NCI-H2196 treated with DMSO at 0.1 percent for 48 hours (cell line): Measurements from ENCODE around the gene EIF3A.
"Not testable (repeated sequence)": the region's sequence is repeated elsewhere in the genome, so short reads cannot be mapped to it uniquely, and the experiment has no call there.

ENCODE experiments used
- DNase-seq: peaks from one replicate; lab custom pipeline; 2025; ENCODE audit not compliant: unreplicated experiment; lab: John Stamatoyannopoulos, UW

The EIF3A gene

GRCh38 chr10:119103241-119103902 lies 22.8 kb upstream of the EIF3A start:
- no peak for DNase-seq

DNA sequence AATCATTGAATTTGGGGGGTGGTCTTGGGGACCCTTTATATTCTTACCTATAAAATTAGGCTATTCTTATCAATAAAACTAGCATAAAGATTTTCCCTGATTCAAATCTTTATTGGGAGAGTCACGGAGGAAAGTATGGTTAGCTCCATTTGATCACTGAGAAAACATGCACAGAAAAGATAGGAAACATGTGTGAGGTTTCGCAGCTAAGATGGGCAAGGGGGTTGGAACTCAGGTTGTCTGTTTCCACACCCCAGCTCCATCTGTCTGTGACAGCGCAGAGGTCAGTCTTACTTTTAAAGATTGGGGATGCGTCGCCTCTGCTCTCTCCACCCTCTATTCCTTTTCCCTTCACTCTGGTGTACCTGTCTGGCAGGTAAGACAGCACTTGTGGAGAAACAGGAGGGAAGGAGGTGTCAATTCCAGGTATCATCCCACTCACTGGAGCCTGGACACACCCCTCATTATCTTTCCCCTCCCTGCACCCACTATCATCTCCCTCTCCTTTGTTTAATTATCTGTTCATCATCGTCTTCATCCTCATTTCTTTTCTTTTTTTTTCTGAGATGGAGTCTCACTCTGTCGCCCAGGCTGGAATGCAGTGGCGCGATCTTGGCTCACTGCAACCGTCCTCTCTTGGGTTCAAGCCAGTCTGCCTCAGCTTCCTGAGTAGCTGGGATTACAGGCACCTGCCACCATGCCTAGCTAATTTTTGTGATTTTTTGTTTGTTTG lies 20.9 kb upstream of the EIF3A start:
- DNase-seq, result no peak

DNA sequence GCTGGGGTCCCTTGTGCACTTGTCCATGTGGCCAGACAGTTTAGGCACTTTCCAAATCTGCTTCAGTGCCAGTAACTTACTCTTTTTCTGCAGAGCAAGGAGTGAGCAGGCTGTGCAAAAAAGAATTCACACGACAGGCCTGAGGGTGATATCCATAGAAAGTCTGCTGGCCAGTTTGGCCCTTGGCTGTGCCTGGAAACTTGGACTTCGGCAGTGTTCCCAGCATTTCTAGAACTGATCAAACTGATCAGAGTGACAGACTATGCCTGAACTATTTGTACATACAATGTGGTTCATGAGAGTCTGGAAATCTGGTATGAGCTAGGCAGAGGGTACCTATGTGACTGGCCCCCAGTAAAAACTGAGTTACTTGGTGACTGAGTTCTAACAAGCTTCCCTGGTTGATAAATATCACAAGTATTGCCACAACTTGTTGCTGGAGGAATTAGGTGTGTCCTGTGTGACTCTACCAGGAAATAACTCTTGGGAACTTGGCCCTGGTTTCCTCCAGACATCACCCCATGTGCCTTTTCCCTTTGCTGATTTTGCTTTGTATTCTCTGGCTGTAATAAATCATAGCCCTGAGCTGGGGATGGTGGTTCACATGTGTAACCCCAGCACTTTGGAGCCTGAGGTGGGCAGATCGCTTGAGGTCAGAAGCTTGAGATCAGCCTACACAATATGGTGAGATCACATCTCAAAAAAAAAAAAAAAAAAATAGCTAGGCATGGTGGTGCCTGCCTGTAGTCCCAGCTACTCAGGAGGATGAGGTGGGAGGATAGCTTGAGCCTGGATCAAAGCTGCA lies 20.0 kb upstream of the EIF3A start:
- DNase-seq, result no peak

GRCh38 chr10:119098576-119098975 lies 18.0 kb upstream of the EIF3A start:
- no peak for DNase-seq

DNA sequence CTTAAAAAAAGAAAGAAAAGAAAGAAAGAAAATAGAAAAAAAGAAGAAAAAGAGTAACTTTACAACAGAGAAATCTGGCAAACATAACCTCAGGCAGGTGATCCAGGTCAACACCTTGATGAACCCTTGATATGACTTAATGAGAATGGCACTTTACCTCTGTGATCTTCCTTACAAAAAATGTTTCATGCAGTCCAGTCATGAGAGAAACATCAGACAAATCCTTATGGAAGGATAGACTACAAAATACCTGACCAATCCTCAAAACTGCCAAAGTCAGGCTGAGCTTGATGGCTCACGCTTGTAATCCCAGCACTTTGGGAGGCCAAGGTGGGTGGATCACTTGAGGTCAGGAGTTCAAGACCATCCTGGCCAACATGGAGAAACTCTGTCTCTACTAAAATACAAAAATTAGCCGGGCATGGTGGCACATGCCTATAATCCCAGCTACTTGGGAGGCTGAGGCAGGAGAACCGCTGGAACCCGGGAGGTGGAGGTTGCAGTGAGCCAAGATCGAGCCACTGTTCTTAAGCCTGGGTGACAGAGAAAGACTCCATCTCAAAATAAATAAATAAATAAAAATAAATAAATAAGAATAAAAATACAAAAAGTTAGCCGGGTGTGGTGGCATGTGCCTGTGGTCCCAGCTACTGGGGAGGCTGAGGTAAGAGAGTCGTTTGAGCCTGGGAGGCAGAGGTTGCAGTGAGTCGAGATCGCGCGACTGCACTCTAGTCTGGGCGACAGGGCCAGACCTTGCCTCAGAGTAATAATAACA lies 16.2 kb upstream of the EIF3A start:
- not testable (repeated sequence) for DNase-seq

GRCh38 chr10:119095640-119096039 lies 15.0 kb upstream of the EIF3A start:
- no peak for DNase-seq

DNA sequence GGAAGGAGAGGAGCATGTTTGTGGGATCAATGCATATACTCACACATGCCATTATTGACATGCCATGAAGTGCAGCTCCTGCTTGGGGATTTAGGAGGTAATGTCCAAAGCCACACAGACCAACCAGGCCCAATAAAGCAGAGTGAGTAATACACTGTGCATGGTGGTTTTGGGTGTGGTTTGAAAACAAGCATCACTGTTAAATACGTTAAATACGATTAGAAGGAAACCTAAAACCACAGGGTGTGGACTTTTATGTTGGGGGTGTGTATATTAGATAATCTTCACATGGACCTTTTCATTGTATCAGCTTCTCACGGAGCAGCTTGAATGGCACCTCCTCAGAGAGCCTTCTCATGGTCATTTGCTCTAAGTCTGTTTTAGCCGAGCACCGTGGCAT lies 10.4 kb upstream of the EIF3A start:
- no peak for DNase-seq

DNA sequence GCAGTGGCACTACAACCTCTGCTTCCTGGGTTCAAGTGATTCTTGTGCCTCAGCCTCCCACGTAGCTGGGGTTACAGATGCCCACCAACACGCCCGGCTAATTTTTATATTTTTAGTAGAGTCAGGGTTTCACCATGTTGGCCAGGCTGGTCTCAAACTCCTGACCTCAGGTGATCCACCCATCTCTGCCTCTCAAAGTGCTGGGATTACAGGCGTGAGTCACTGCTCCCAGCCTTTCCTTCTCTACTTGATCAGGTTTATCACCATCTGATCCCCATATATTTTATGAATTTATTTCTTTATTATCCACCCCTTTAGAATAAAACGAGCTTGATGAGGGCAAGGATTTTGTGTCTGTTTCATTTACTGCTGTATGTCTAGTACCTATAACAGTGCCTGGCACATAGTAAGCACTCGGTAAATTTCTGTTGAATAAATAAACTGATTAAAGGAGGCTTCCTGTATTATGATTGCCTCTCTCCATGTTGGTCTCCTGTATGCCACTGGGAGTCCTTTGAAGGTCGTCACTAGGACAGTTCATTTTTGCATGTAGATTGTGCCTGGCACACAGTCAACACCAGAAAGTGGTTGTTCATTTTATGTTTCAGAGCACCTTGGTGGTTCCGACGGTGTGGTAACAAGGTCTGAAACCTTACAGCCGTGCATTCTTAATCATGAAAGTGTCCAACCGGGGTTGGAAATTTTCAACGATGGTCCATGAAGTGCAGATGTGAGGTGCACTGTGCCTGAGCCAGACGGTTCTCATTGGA lies 9.6 kb upstream of the EIF3A start:
- DNase-seq, result no peak

- no peak for DNase-seq
These were observed 6.8 kb upstream of the EIF3A start for GRCh38 chr10:119087271-119087882.

- DNase-seq, result no peak
These were observed 4.3 kb upstream of the EIF3A start for GRCh38 chr10:119084896-119085295.

- no peak for DNase-seq
These were observed 757 bp downstream of the EIF3A start for GRCh38 chr10:119079599-119080520.

DNA sequence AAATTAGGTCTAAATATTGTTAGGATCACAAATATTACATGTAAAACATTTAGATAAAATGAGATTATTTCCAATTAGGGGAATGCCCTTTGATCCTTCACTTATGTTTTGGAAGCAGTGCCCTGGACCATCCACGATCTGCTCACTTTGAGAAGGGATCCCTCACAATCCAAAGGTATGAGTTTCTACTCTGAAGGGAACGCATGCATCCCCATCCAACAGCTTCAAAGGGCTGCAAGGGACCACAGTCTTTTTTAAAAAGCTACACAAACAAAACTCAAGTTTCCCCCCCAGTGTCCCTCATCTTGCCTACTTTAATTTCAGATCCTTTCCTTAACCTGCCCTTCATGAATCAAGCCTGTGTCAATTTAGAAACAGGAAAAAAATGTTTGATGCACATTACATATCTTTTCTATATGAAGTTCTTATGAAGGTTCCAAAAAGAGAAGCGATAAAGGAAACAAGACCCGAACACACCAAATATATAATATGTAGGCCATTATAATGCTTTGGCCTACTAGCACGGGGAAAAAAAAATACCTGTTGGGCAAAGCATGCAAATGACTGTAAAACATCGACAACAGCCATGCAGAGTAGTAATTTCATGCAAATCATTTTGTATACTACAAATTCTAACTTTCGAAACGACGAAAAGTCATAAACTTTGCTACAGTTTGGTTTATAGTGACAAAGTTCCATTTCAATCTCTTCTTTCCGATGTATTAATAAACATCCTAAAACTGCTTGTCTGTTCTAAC lies 2.0 kb downstream of the EIF3A start:
- DNase-seq, result no peak

- DNase-seq, result no peak
These were observed 7.0 kb downstream of the EIF3A start for GRCh38 chr10:119073584-119073983.

DNA sequence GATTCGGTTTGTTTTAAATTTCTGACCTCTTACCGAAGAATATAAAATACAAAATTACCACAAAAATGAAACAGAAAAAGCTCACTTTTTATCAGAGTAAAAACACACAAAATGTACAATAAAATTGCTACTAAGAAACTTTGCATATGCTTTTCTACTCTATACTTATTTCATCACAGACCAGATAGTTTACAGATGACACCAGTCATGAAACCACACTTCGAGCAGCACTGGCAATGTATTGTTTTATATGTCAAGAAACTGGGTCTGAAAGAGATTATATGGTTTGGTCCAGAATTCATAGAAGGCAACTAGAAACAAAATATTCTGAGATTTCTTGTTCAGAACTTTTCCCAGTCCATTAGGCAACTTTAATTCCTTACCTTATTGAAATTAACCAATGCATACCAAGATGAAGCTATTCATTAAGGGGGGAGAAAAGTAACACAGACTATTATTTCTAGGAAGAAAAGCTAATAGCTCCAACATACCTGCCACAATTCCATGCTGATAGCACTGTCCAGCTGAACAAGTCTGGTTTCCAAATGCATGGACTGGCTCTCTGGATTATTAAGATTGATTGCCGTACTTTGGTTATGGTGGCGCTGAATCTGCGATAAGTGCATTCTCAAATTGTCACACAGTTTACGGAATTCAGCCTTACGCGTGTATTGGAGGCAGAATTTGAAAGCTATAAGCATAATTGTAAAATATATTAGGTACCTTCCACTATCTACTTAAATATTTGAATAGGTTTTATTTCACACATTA lies 10.0 kb downstream of the EIF3A start:
- no peak for DNase-seq

- no peak for DNase-seq
These were observed 18.7 kb downstream of the EIF3A start for GRCh38 chr10:119061926-119062325.

DNA sequence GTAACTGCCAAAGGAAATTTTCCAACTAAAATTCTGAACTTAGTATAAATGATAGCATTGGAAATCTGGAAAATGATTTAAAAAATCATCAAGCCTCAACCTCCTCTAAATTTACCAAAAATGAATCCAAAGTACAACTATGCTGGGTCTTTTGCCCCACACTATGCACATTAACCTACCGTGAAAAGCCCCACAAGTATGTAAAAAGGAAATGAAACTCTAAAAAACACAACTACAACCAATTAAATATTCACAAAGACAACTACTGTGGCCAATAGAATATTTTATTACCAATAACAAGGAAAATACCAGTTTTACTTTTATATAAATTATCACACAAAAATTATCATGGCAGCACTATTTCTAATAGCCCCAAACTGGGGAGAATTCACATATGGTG lies 19.3 kb downstream of the EIF3A start:
- DNase-seq, result no peak

GRCh38 chr10:119060107-119060506 lies 20.5 kb downstream of the EIF3A start:
- DNase-seq, result no peak

- no peak for DNase-seq
These were observed 21.1 kb downstream of the EIF3A start for GRCh38 chr10:119059557-119059956.
